Measurements from ENCODE around the gene TMEM52. TPM values are rescaled to one million over a fixed set of nuclear protein-coding genes. Genes with fewer than 3 reads are reported as not detected.

The TMEM52 gene
- total and polyA plus RNA-seq, 2 of the 13 experiments (the other 11 are each of a cell fraction or from before 2014, with no cell fraction given): 13.2 to 18.7 TPM

GRCh38 chr1:1880617-1881312 lies 38.3 kb downstream of the TMEM52 start:
- ATAC-seq: peak; percentile 59
- ChIA-PET POLR2A (interaction anchor here (1.8 kb wide), 1 partner anchor 11 kb away, joined by 6 read pairs; no protein-coding TSS in a partner anchor), CTCF (ENCODE audit: low intra/inter-chr PET ratio, low total read pairs) (no interaction called here)
- Histone ChIP-seq H2AFZ (ENCODE audit: low read length) (no peak overlapping the region), H3K4me1 (ENCODE audit: insufficient read depth, low read length) (peaks cover 60% of the 10 kb centered on the region), H4K20me1 (ENCODE audit: insufficient read depth, low read length) (peaks cover 82% of the 10 kb centered on the region), H3K4me2 (ENCODE audit: low read depth, low read length) (peak overlapping the region; percentile 34), H3K9ac (ENCODE audit: insufficient read depth, low read depth, low read length) (peak overlapping the region; percentile 13; the same call in 1 of the 2 replicates), H3K27me3 (ENCODE audit: control insufficient read depth in 1 of 2, insufficient read depth in 2 of 2, low read length in 2 of 2) (no peaks in the 10 kb centered on the region), H3K36me3 (replicated peaks in 1 of 2; ENCODE audit: control insufficient read depth in 1 of 2, insufficient read depth in 2 of 2, low read length in 2 of 2) (peaks cover 13 to 20% of the 10 kb centered on the region in 2 experiments), H3K27ac (ENCODE audit: extremely low read length, insufficient read depth, low read length) (peak overlapping the region; percentile 52), H3K79me2 (ENCODE audit: insufficient read depth, low read length) (peaks cover 84% of the 10 kb centered on the region), H3K4me3 (replicated peaks in 1 of 3; ENCODE audit: insufficient read depth in 1 of 3, low read depth in 2 of 3, low read length in 3 of 3) (no peak overlapping the region; a peak in 1 of 6 replicates), H3K9me3 (ENCODE audit: low read length) (no peaks in the 10 kb centered on the region)
- FAIRE-seq: no peak
- intact Hi-C loops (cut with micrococcal nuclease; ENCODE audit: unreplicated experiment): no loop called here
- in situ Hi-C loops (cut with HindIII; ENCODE audit: extremely low pct_ligation_motif_present, low pct_unique_long_range_greater_than_20kb): no loop called here
- no peak for DNase-seq (ENCODE audit: low spot score)
- TSS peak; percentile 29 for BruUV-seq (replicated peaks)
- 41% methylated on average over 13 of the region's 13 CpGs for WGBS (ENCODE audit: low lambda C conversion rate)
- TF ChIP-seq ZNF614 (CRISPR knock-in tag; IDR thresholded peaks at IDR 0.05; ENCODE audit: borderline replicate concordance) (peak; percentile 36; the same call in 1 of the 2 replicates), PRDM10 (CRISPR knock-in tag; IDR thresholded peaks at IDR 0.05; ENCODE audit: low read depth) (0 out of 2 replicates have a peak, but pooled peaks have one; percentile 38), PITX1 (CRISPR knock-in tag; IDR thresholded peaks at IDR 0.05) (0 out of 2 replicates have a peak, but pooled peaks have one; percentile 22), ZBTB26 (CRISPR knock-in tag; IDR thresholded peaks at IDR 0.05; ENCODE audit: borderline replicate concordance) (0 out of 2 replicates have a peak, but pooled peaks have one; percentile 27), MEF2D (CRISPR knock-in tag; IDR thresholded peaks at IDR 0.05) (0 out of 2 replicates have a peak, but pooled peaks have one; percentile 29), ZNF224 (CRISPR knock-in tag; IDR thresholded peaks at IDR 0.05) (no peak), ERF (CRISPR knock-in tag; IDR thresholded peaks at IDR 0.05) (0 out of 2 replicates have a peak, but pooled peaks have one; percentile 28), GATAD2A (CRISPR knock-in tag; IDR thresholded peaks at IDR 0.05) (0 out of 2 replicates have a peak, but pooled peaks have one; percentile 40), FOXA3 (CRISPR knock-in tag; IDR thresholded peaks at IDR 0.05) (peak; percentile 10; the same call in 1 of the 2 replicates), BCL6 (CRISPR knock-in tag; IDR thresholded peaks at IDR 0.05) (0 out of 2 replicates have a peak, but pooled peaks have one; percentile 10), ARID5B (CRISPR knock-in tag; IDR thresholded peaks at IDR 0.05) (0 out of 2 replicates have a peak, but pooled peaks have one; percentile 20), ZNF749 (CRISPR knock-in tag; IDR thresholded peaks at IDR 0.05; ENCODE audit: borderline replicate concordance) (no peak), ZC3H4 (CRISPR knock-in tag; IDR thresholded peaks at IDR 0.05; ENCODE audit: borderline replicate concordance) (no peak), SOX5 (CRISPR knock-in tag; IDR thresholded peaks at IDR 0.05; ENCODE audit: borderline replicate concordance) (0 out of 2 replicates have a peak, but pooled peaks have one; percentile 22), ZNF354B (CRISPR knock-in tag; IDR thresholded peaks at IDR 0.05) (0 out of 2 replicates have a peak, but pooled peaks have one; percentile 35)
